ENCODE results near the gene NEDD4.
A peak's percentile ranks its signal among the peaks of the same experiment; 100 is the strongest.
"Not testable (repeated sequence)": the region's sequence is repeated elsewhere in the genome, so short reads cannot be mapped to it uniquely, and the experiment has no call there.

Gene NEDD4

GRCh38 chr15:55954862-55955605 is 38.4 kb downstream of the NEDD4 start:
- no peak for DNase-seq

- DNase-seq: not testable (repeated sequence)
Measured at GRCh38 chr15:55952501-55953274, 40.7 kb downstream of the NEDD4 start.

GRCh38 chr15:55944606-55945005 is 48.8 kb downstream of the NEDD4 start:
- not testable (repeated sequence) for DNase-seq

DNA sequence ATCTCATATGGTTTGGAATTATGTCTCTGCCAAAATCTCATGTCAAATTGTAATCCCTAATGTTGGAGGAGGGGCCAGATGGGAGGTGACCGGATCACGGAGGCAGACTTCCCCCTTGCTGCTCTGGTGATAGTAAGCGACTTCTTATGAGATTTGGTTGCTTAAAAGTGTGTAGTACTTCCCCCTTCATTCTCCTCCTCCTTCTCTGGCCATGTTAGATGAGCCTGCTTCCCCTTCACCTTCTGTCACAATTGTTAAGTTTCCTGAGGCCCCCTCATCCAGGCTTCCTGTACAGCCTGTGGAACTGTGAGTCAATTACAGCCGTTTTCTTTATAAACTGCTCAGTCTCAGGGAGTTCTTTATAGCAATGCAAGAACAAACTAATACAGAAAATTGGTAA is 51.1 kb downstream of the NEDD4 start:
- DNase-seq: no peak

GRCh38 chr15:55937040-55937439 is 56.4 kb downstream of the NEDD4 start:
- no peak for DNase-seq

- DNase-seq: no peak
Measured at GRCh38 chr15:55928955-55929354, 64.5 kb downstream of the NEDD4 start.

- DNase-seq: no peak
Measured at GRCh38 chr15:55921744-55922143, 71.7 kb downstream of the NEDD4 start.

- DNase-seq: peak; percentile 6
Measured at GRCh38 chr15:55917881-55918296, 75.5 kb downstream of the NEDD4 start.

GRCh38 chr15:55916666-55917409 is 76.6 kb downstream of the NEDD4 start:
- no peak for DNase-seq

- no peak for DNase-seq
Measured at GRCh38 chr15:55915876-55916567, 77.4 kb downstream of the NEDD4 start.

GRCh38 chr15:55915221-55915620 is 78.2 kb downstream of the NEDD4 start:
- DNase-seq: no peak

- no peak for DNase-seq
Measured at GRCh38 chr15:55914446-55914845, 79.0 kb downstream of the NEDD4 start.

GRCh38 chr15:55912982-55913381 is 80.4 kb downstream of the NEDD4 start:
- DNase-seq: no peak

GRCh38 chr15:55909036-55909811 is 84.2 kb downstream of the NEDD4 start:
- no peak for DNase-seq

GRCh38 chr15:55907797-55908196 is 85.6 kb downstream of the NEDD4 start:
- no peak for DNase-seq

- DNase-seq: no peak
Measured at GRCh38 chr15:55902981-55903380, 90.4 kb downstream of the NEDD4 start.

DNA sequence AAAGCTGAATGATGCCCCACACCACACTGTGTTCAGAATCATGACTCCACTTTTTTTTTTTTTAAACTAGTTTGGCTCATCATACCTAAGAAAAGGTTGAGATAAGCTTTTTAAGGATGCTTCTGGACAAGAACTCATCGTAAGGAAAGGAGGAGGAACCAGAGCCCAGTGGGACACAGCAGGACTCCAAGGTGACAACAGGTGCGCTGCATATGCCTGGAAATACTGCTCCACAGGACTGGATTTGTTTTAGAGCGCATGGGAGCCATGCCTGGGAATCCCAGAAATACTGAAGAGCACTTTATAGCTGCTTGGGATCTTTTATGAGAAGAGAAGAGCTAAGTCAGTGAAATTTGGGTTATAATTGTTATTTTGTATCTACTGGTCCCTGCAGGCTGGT is 93.4 kb downstream of the NEDD4 start:
- DNase-seq: no peak

GRCh38 chr15:55899537-55899936 is 93.9 kb downstream of the NEDD4 start:
- no peak for DNase-seq

DNA sequence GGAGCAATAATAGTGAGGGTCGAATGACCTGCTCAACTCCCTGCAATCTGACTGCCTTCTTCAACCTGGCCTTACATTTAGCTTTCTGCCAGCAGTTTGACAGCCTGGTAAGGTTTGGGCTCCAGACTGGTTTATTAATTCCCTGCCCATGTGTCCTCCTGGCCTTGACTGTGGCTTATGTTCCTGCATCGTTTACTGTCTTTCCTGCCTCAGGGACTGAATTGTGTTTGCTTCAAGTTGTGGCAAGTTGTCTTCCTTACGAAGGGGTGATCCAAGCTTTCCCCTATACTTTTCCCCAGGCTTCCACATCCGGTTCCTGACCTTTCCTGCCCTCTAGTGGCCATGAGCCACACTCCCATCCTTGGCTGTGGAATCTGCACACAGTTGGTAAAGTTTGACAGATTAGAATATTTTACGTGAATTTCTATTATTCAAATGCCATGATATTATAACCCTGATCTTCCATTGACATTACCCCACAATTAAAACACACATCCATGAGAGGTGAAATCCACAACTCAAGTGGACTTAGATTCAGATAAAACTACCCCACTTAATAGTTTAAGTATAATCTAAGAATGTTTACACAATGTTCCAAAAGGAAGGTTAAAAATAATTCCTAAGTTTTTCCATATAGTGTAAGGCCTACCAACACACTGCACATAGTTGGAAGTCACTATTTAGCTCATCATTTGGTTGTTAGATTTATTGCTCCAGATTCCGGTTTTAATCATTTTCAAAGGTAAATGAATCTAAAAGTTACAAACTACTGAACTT is 95.7 kb downstream of the NEDD4 start:
- peak; percentile 7 for DNase-seq

GRCh38 chr15:55894399-55894965 is 98.9 kb downstream of the NEDD4 start:
- DNase-seq: no peak

GRCh38 chr15:55893852-55894251 is 99.6 kb downstream of the NEDD4 start:
- DNase-seq: no peak

Measured in CD4-positive, alpha-beta T cell treated with Interleukin-17A for 4 hours (primary cell).